ENCODE results near the gene DGAT2L6.
"Not testable (repeated sequence)": the region's sequence is repeated elsewhere in the genome, so short reads cannot be mapped to it uniquely, and the experiment has no call there.

DGAT2L6 gene

DNA sequence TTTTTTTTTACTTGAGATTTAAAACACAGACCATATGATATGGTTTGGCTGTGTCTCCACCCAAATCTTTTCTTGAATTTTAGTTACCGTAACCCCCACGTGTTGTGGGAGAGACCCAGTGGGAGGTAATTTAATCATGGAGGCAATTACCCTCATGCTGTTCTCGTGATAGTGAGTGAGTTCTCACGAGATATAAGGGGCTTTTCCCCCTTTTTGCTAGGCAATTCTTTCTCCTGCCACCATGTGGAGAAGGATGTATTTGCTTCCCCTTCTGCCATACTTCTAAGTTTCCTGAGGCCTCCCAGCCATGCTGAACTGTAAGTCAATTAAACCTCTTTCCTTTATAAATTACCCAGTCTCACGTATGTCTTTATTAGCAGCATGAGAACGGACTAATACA lies 32.3 kb downstream of the DGAT2L6 start:
- H3K36me3 ChIP-seq (ENCODE audit: control insufficient read depth, insufficient read depth, low read length); H3K4me3 ChIP-seq (ENCODE audit: low read length); H3K4me1 ChIP-seq (ENCODE audit: control insufficient read depth, insufficient read depth, low read length); H3K9ac ChIP-seq (ENCODE audit: low read length); H3K27ac ChIP-seq (ENCODE audit: low read depth, low read length); H3K27me3 ChIP-seq (ENCODE audit: control insufficient read depth, insufficient read depth, low read length): not testable (repeated sequence)

DNA sequence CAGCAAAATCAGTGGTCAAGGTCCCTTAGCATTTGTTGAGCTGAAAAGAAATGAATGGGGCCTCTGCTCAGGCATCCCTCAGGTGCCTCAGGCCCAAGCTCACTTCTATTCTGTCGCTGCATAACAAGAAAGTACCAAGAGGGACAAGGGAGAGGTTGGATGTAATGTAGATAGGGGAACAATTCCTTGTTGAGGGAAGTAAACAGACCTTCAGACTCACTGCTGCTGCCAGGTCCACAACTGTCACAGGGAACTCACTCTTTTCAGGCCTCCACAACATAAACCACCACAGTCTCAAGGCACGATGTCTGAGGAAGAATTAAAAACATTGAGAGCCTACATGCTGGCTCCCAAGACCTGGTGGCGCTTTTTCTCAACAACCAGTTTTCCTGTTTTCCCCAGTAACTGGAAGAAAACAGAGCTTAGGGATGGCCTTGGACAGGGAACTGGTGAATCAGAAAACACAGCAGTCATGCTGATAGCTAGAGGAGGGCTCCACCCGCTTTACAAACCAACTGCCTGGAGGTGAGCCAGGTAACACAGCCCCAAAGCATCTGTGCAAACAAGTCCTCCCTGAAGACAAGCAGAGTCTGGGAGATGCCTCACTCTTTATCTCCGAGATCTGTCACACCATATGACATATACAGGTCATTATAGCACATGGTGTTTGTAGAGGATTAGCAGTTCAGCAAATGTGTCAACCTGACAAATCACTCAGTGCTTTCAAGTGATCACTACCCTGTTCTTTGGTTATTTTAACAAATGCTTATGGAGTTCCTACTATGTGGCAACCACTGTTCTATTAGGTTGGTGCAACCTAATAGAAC lies 42.9 kb downstream of the DGAT2L6 start:
- Histone ChIP-seq H3K27ac (ENCODE audit: low read depth, low read length) (no peak overlapping the region), H3K4me1 (ENCODE audit: control insufficient read depth, insufficient read depth, low read length) (no peaks in the 10 kb centered on the region), H3K27me3 (ENCODE audit: control insufficient read depth, insufficient read depth, low read length) (no peaks in the 10 kb centered on the region), H3K4me3 (ENCODE audit: low read length) (no peak overlapping the region), H3K9ac (ENCODE audit: low read length) (no peak overlapping the region), H3K36me3 (ENCODE audit: control insufficient read depth, insufficient read depth, low read length) (no peaks in the 10 kb centered on the region)

DNA sequence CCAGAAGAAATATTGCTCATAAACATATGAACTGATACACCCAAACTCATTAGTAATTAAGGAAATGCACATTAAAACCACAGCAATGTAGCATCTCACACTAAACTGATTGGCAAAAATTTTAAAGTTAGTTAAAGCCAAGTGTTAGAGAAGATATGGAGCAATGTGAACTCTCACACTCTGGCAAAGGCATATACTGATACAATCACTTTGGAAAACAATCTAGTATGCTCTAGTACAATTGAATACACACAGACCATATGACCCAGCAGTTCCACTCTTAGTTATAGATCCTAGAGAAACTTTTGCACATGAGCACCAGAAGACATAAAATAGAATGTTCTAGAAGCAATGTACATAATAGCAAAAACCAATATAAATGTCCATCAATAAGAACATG lies 48.8 kb downstream of the DGAT2L6 start:
- H3K4me3 ChIP-seq (ENCODE audit: low read length), result no peak overlapping the region
- H3K4me1 ChIP-seq (ENCODE audit: control insufficient read depth, insufficient read depth, low read length), result no peaks in the 10 kb centered on the region
- peaks cover 2% of the 10 kb centered on the region for H3K27me3 ChIP-seq (ENCODE audit: control insufficient read depth, insufficient read depth, low read length)
- no peak overlapping the region for H3K27ac ChIP-seq (ENCODE audit: low read depth, low read length)
- H3K36me3 ChIP-seq (ENCODE audit: control insufficient read depth, insufficient read depth, low read length), result no peaks in the 10 kb centered on the region
- no peak overlapping the region for H3K9ac ChIP-seq (ENCODE audit: low read length)

DNA sequence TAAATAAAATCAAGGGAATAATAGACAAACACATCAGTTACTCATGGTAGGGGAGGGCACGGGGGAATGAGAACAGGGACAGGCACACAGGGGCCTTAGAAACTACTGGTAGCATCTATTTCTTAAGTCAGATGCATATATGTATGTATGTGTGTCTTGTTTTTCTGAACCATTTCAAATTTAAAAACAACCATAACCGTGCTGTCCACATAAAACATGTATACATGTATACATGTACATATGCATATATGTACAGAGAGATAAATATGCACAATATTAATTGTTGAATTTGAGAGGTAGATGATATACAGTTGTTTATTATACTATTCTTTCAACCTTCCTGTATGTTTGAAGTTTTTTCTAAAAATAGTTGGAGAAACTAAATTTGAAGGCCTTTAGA lies 49.4 kb downstream of the DGAT2L6 start:
- H3K4me1 ChIP-seq (ENCODE audit: control insufficient read depth, insufficient read depth, low read length), result no peaks in the 10 kb centered on the region
- H3K36me3 ChIP-seq (ENCODE audit: control insufficient read depth, insufficient read depth, low read length), result no peaks in the 10 kb centered on the region
- no peak overlapping the region for H3K9ac ChIP-seq (ENCODE audit: low read length)
- no peak overlapping the region for H3K27ac ChIP-seq (ENCODE audit: low read depth, low read length)
- peaks cover 2% of the 10 kb centered on the region for H3K27me3 ChIP-seq (ENCODE audit: control insufficient read depth, insufficient read depth, low read length)
- no peak overlapping the region for H3K4me3 ChIP-seq (ENCODE audit: low read length)

DNA sequence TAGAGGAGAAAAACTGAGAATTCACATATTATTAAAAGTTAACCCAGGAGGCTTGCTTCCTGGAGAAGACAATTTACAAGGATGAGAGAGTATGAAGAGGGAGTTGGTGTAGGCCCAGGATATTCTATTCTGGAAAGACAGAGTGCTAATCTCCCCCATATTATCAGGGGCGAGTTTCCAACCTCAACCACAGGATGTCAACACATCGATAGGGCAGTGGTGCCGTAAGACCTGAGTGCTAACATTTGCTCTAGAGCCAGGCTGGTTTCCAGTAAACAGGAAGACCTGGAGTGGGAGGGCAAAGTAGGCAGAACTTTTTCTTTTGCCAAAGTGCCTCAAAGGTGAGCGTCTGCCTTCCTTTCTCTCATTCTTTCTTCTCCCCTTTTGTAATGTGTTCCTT lies 54.4 kb downstream of the DGAT2L6 start:
- Histone ChIP-seq H3K9ac (ENCODE audit: low read length) (no peak overlapping the region), H3K27me3 (ENCODE audit: control insufficient read depth, insufficient read depth, low read length) (no peaks in the 10 kb centered on the region), H3K4me1 (ENCODE audit: control insufficient read depth, insufficient read depth, low read length) (no peaks in the 10 kb centered on the region), H3K36me3 (ENCODE audit: control insufficient read depth, insufficient read depth, low read length) (no peaks in the 10 kb centered on the region), H3K27ac (ENCODE audit: low read depth, low read length) (no peak overlapping the region), H3K4me3 (ENCODE audit: low read length) (no peak overlapping the region)

DNA sequence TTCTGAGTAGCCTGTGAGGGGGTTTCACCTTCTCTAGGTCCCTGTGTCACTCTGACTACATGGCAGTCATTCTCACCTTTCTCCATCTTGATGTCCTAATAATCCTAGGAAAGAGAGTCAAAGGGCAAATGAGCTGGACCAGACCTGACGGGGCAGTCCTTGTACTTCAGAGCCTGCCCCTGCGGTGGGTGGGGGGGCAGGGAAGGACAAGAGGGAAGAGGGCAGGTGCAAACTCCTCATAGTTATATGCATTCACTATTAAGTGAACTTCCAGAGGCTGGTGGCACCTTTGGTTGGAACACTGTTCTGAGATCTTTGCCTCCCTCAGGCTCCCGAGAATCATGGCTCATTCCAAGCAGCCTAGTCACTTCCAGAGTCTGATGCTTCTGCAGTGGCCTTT lies 57.1 kb downstream of the DGAT2L6 start, which contains the start of gene AWAT1:
TSS of gene AWAT1 (plus strand) at position 301 of the 400 bp plus-strand sequence. CDS start at position 342, 41 bp downstream.
- H3K36me3 ChIP-seq (ENCODE audit: control insufficient read depth, insufficient read depth, low read length), result no peaks in the 10 kb centered on the region
- H3K4me3 ChIP-seq (ENCODE audit: low read length), result no peak within 1 kb of the TSS
- H3K27me3 ChIP-seq (ENCODE audit: control insufficient read depth, insufficient read depth, low read length), result no peaks in the 10 kb centered on the region
- H3K4me1 ChIP-seq (ENCODE audit: control insufficient read depth, insufficient read depth, low read length), result no peaks in the 10 kb centered on the region
- H3K9ac ChIP-seq (ENCODE audit: low read length), result no peak within 1 kb of the TSS
- H3K27ac ChIP-seq (ENCODE audit: low read depth, low read length), result no peak within 1 kb of the TSS

DNA sequence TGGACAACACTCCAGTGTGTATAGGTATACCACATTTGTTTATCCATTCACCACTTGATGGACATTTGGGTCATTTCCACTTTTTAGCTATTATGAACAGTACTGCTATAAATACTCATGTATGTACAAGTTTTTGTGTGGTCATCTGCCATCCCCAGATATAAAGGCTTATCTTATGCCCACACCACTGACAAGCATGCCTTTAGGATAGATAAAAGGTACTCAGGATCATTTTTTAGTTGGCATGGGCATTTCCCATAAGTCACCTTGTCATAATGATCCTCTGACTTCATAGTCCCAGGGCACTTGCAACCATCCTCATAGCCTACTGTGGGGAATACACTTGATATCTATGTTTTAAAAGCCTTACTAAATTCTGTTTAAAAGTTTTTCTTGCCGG lies 63.5 kb downstream of the DGAT2L6 start:
- H3K27ac ChIP-seq (ENCODE audit: low read depth, low read length), result no peak overlapping the region
- H3K4me3 ChIP-seq (ENCODE audit: low read length), result no peak overlapping the region
- no peak overlapping the region for H3K9ac ChIP-seq (ENCODE audit: low read length)
- H3K4me1 ChIP-seq (ENCODE audit: control insufficient read depth, insufficient read depth, low read length), result no peaks in the 10 kb centered on the region
- H3K27me3 ChIP-seq (ENCODE audit: control insufficient read depth, insufficient read depth, low read length), result no peaks in the 10 kb centered on the region
- H3K36me3 ChIP-seq (ENCODE audit: control insufficient read depth, insufficient read depth, low read length), result no peaks in the 10 kb centered on the region

DNA sequence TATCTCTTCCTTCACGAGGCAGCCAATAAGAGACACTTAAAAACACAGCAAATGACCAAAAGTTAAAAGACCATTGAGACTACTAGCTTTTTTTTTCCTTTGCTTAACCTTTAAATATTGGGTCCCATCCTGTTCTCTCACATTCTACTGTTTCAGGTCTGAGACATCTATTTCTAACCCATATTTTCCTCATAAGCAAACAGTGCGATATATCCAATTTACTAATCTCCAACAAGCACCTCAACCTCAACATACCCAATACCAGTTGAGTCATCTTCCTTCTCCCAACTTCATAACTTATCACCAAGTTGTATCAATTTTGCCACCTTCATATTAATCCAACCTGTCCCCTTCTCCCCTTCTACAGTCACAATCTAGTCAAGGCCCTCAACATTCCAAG lies 64.2 kb downstream of the DGAT2L6 start:
- Histone ChIP-seq H3K4me3 (ENCODE audit: low read length) (no peak overlapping the region), H3K9ac (ENCODE audit: low read length) (no peak overlapping the region), H3K36me3 (ENCODE audit: control insufficient read depth, insufficient read depth, low read length) (no peaks in the 10 kb centered on the region), H3K4me1 (ENCODE audit: control insufficient read depth, insufficient read depth, low read length) (no peaks in the 10 kb centered on the region), H3K27me3 (ENCODE audit: control insufficient read depth, insufficient read depth, low read length) (no peaks in the 10 kb centered on the region), H3K27ac (ENCODE audit: low read depth, low read length) (no peak overlapping the region)

DNA sequence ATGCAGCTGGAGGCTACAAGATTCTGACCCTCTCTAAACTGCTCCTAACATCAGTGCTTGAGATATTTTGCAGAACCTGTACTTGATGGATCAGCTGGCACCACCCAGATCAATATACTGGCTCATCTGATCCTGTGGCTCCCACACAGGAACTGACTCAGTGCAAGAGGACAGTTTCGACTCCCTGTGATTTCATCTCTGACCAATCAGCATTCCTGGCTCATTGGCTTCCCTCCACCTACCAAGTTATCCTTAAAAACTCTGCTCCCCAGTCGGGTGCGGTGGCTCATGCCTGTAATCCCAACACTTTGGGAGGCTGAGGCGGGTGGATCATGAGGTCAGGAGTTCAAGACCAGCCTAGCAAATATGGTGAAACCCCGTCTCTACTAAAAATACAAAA lies 66.3 kb downstream of the DGAT2L6 start:
- not testable (repeated sequence) for H3K27me3 ChIP-seq (ENCODE audit: control insufficient read depth, insufficient read depth, low read length); H3K27ac ChIP-seq (ENCODE audit: low read depth, low read length); H3K4me1 ChIP-seq (ENCODE audit: control insufficient read depth, insufficient read depth, low read length); H3K9ac ChIP-seq (ENCODE audit: low read length); H3K36me3 ChIP-seq (ENCODE audit: control insufficient read depth, insufficient read depth, low read length); H3K4me3 ChIP-seq (ENCODE audit: low read length)

DNA sequence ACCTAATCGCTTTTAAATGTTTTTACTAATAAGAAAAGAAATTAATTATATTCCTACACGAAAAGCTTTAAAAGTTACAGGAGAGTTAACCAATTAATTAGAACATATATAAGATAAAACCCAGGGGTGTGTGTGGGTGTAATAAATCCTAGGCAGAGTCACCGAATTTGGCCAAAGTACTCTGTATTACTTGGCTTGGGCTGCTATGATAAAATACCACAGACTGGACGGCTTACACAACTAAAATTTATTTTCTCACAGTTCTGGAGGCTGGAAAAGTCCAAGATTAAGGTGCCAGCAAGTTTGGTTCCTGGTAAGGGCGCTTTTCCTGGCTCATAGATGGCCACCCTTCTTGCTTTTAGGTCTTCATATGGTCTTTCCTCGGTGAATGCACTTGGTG lies 67.6 kb downstream of the DGAT2L6 start:
- no peaks in the 10 kb centered on the region for H3K4me1 ChIP-seq (ENCODE audit: control insufficient read depth, insufficient read depth, low read length)
- H3K9ac ChIP-seq (ENCODE audit: low read length), result no peak overlapping the region
- H3K36me3 ChIP-seq (ENCODE audit: control insufficient read depth, insufficient read depth, low read length), result no peaks in the 10 kb centered on the region
- no peaks in the 10 kb centered on the region for H3K27me3 ChIP-seq (ENCODE audit: control insufficient read depth, insufficient read depth, low read length)
- H3K4me3 ChIP-seq (ENCODE audit: low read length), result no peak overlapping the region
- no peak overlapping the region for H3K27ac ChIP-seq (ENCODE audit: low read depth, low read length)

DNA sequence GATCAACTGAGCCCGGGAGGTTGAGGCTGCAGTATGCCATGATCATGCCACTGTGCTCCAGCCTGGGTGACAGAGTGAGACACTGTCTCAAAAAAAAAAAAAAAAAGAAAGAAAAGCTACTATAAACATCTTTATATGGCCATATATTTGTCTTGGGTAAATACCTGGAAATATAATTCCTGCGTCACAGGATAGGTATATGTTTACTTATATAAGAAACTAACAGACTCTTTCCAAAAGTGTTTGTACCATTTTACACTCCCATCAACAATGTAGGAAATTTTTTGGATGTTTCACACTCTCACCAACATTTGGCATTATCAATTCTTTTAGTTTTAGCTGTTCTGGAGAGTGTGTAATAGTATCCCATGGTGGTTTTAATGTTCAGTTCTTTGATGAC lies 70.0 kb downstream of the DGAT2L6 start:
- H3K4me1 ChIP-seq (ENCODE audit: control insufficient read depth, insufficient read depth, low read length), result no peaks in the 10 kb centered on the region
- H3K27me3 ChIP-seq (ENCODE audit: control insufficient read depth, insufficient read depth, low read length), result no peaks in the 10 kb centered on the region
- no peak overlapping the region for H3K27ac ChIP-seq (ENCODE audit: low read depth, low read length)
- no peak overlapping the region for H3K9ac ChIP-seq (ENCODE audit: low read length)
- H3K36me3 ChIP-seq (ENCODE audit: control insufficient read depth, insufficient read depth, low read length), result no peaks in the 10 kb centered on the region
- H3K4me3 ChIP-seq (ENCODE audit: low read length), result no peak overlapping the region

DNA sequence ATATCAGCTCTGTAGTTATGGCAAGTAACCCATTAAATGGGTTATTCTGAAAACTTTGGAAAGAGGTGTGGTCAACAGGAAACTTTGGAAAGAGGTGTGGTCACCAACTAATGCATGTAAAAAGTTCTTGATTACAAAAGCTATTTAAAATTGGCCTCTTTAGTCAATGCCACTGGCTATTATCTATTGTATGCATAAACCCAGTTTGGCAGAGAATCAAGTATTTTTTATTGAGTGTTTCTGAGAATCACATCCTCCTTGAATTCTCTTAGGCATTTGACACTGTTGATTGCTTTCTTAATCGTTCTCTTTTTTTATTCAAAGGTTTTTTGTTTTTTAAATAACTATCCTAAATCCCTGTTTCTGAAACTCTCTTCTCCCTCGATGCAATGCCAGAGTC lies 75.2 kb downstream of the DGAT2L6 start:
- H3K4me1 ChIP-seq (ENCODE audit: control insufficient read depth, insufficient read depth, low read length), result no peaks in the 10 kb centered on the region
- H3K27ac ChIP-seq (ENCODE audit: low read depth, low read length), result no peak overlapping the region
- H3K27me3 ChIP-seq (ENCODE audit: control insufficient read depth, insufficient read depth, low read length), result no peaks in the 10 kb centered on the region
- H3K4me3 ChIP-seq (ENCODE audit: low read length), result no peak overlapping the region
- no peak overlapping the region for H3K9ac ChIP-seq (ENCODE audit: low read length)
- no peaks in the 10 kb centered on the region for H3K36me3 ChIP-seq (ENCODE audit: control insufficient read depth, insufficient read depth, low read length)

DNA sequence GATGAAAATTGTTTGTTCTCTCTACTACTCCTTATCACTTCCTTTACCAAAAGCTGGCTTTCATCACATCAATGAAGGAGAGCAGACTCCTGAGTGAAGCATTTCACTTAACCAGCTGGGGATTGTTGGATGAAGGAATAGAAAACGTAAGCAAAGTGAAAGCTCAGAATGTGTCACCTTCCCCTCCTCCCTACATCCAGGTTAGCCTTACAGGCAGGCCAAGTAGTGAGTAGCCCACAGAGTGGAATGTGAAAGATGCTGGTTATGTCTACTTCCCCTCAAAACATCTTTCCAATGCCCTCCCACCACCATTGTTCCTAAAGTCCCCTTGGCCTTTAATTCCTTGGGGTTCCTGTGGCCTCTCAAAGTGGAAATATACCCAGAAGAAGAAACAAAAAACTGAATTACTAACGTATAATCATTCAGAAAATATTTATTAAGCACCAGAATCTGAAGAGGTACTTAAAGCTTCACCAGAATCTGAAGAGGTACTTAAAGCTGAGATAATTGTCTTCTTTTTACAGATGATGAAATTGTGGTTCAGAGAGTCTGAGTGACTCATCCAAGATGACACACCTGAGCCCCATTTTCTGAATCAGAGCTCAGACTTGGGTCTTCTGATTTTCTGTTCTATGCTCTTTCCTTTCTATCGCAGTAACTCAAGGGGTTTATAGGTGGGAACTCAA lies 76.2 kb downstream of the DGAT2L6 start:
- H3K4me3 ChIP-seq (ENCODE audit: low read length), result no peak overlapping the region
- no peaks in the 10 kb centered on the region for H3K36me3 ChIP-seq (ENCODE audit: control insufficient read depth, insufficient read depth, low read length)
- H3K4me1 ChIP-seq (ENCODE audit: control insufficient read depth, insufficient read depth, low read length), result no peaks in the 10 kb centered on the region
- no peaks in the 10 kb centered on the region for H3K27me3 ChIP-seq (ENCODE audit: control insufficient read depth, insufficient read depth, low read length)
- no peak overlapping the region for H3K9ac ChIP-seq (ENCODE audit: low read length)
- H3K27ac ChIP-seq (ENCODE audit: low read depth, low read length), result no peak overlapping the region

All from rectal smooth muscle tissue (tissue), 1 donor.